HK-2 (cell line): Measurements from ENCODE around the gene SYNDIG1.

Source experiments
- DNase-seq: peaks from one replicate; pipeline ENCODE4 v3.0.0-alpha.2; 2018; ENCODE audit not compliant: unreplicated experiment

The SYNDIG1 gene

DNA sequence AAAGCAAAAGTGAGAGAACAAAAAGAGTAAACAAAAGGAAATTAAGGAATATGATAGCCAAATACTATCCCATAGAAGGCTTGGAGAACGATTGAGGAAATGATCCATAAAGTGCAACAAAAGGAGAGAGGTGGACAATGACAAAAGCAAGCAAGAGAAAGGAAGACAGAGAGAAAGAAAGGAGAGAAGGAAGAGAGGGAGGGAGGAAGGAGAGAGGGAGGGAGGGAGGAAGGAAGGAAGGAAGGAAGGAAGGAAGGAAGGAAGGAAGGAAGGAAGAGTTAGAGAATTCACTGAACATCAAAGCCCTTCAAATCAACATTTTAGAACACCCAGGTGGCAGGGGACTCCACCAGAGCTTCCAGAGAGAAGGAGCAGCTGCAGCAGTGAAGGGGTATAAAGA is 185.0 kb downstream of the SYNDIG1 start:
- no peak for DNase-seq

DNA sequence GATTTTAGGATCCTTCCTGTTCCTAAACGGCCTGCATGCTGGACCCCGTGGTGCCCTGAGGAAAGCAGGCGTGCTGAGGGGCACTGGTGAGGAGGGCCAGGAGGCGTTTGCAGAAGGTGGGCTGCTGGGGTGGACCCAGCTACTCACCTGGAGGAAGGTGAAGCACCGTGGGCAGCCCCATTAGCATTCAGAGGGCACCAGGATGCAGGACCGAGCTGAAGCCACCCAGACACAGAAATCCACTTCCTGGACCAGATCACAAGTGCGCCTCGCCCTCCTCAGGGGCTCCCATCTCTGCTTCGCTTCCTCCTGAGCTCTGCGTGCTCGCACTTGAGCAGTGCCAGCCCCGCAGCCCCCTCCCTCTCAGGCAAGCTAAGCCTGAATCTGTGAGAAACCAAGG is 187.0 kb downstream of the SYNDIG1 start:
- DNase-seq = no peak

DNA sequence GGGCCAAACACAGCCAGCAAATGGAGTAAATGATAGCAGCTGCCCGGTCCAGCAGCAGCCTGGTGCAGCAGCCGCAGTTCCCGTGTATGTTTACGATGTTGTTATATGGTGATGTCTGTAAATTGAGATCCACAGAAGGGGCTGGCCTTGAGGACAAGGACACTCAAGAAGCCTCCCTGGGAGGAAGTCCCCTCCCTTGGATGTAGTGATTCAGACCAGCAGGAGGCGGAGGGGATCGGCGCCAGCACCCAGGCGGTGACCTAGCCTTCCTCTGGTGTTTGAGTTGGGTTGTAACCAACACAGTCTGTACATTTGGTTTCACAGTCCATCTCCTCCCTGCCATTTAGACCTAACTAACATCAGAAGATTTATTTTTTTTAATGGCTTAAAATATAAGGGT is 187.8 kb downstream of the SYNDIG1 start:
- DNase-seq = no peak

DNA sequence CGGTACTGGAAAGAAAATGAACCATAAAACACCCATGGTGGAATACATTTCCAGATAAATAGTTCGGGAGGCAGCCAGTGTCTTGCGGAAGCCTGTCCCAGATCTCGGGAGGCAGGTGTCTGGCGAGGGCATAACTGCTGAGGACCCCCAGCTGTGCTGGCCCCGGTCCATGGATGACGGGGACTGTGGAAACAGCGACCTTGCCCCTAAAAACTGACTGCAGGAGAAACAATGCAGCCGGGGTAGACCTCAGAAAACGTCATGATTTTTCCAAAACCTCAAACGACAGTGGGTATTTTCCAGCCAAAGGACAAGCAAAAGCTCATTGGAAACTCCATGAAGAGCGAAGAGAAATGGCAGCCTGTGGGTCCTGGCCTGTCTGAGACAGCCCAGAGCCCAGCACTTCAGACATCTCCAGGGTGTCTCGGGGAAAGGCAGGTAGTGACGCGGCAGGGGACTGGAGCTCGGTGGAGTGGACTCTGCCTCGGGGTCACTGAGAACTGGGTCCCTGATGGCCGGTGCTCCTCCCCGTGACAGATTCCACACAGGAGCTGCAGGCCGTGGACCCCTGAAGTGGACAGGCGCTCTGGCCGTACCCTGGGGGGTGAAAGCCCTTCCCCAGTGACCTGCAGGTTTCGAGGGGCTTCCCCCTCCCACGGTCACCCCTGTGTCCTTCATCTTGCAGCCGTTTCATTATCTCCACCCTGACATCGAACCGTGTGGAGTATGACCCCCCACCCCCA is 188.6 kb downstream of the SYNDIG1 start:
- DNase-seq = no peak

DNA sequence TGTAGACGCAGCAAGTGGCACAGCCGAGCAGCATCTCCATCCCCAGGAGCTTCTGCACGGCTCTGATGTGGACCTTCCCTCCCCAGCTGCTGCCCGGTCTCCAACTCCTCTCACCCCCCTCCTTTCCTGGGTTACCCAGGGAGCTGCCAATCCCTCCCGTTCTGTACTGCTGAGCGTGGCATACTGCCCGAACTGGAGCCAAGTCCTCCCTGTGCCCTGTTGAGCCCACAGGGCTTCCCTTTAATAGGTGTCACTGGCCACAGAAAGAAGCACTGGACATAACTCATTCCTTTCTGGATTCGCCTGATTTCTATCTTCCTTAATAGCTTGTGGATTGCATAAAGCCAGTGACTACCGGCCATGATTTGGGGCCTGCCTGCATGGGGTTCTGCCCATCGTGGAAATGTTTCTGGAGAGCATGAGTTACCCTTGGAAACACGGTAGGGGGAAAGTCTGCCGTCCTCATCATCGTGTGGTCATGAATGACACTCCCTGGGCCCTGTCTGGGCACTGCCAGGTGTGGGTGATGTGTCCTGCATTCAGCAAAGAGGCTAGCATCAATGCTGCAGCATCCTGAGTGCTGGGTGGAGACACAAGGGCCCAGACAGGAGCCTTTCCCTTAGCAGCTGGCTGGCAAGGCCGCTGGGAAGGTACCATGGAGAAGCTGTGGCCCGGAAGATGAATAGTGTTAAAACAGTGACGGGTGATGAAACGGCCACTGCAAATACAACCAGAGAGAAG is 189.7 kb downstream of the SYNDIG1 start:
- DNase-seq = no peak

DNA sequence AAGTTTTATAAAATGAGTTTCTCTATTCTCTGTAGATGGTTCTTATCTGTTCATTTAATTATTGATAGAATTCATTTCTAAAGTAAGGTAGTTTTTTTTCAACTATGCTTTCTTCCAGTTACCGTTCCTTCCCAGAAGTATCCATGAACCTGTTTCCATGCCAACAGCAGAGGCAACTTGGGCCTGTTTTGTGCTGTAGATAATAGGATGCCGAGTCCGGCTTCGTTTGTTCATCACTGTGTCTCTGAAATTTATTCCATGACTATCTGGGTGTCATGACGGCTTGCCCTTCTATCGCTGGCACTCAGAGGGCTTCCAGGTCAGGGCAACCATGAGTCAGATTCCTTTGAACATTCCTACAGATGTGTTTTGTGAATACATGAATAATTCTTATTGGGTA is 190.4 kb downstream of the SYNDIG1 start:
- no peak for DNase-seq

- no peak for DNase-seq
Measured at GRCh38 chr20:24660651-24661050, 191.2 kb downstream of the SYNDIG1 start.

GRCh38 chr20:24661255-24661654 is 191.8 kb downstream of the SYNDIG1 start:
- DNase-seq = no peak

GRCh38 chr20:24662322-24662721 is 192.9 kb downstream of the SYNDIG1 start:
- DNase-seq = no peak

GRCh38 chr20:24662752-24663365 is 193.4 kb downstream of the SYNDIG1 start:
- DNase-seq = no peak

DNA sequence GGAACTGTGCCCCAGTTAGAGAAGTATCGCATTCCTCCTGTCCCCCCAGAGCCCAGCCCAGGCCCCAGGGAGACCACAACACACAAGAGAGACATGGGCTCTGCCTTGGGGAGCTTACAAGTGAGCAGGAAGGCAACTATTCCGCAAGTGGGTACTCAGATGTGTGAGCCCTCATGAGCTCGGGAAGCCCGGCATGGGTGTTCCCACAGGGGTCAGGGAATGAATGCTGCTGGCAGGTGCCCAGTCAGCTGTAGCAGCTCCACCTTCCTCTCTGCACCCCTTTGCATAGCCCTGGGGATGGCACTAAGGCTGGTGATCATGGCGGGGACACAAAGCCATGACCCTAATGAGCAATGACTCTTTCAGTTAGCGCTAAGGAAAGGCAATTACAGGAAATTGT is 194.1 kb downstream of the SYNDIG1 start:
- no peak for DNase-seq

DNA sequence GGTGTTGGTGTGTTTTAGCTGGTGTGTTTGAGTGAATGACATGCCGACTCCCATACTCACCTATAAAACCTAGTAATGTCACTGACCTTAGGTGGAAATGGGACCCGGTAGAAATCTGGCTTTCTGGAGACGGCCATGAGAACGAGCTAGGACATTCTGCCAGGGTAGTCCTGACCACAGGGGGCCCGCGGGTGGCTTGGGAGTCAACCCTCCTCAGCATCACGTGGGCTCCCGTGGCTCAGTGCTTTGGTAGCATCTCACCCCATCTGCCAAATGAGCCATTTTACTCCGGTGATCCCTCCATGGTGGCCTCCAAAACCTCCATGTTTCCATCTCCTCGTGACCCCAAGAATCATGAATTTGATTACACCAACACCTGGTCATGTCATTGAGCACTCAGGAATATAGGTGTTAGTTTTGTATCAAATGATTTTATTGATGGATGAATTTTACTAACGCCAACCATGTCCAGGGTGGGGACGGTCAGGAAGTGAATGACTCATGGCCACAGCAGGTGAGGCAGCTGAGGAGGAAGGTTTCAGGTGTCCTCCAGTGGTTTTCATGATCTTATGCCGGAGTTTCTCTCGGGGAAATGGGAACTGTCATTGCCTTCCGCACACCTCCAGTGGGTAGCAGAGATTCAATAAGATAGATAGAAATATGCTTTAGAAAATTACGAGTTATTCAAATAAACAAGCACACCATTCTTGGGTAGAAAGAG is 195.0 kb downstream of the SYNDIG1 start:
- no peak for DNase-seq

DNA sequence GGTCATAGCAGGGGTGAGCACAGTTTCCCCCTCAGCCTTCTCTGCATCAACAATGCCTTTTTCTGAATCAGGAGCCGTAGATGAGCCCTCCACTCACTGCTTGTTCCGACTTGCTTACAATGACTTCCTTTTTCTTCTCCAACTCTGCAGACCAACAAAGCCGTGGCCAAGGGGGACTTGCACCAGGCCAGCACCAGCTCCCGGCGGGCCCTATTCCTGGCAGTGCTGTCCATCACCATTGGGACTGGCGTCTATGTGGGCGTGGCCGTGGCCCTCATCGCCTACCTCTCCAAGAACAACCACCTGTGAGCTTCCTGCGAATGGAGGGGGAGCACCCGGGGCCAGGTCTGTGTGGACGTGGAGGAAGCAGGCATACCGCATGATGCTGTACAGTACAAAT is 195.8 kb downstream of the SYNDIG1 start:
- no peak for DNase-seq

DNA sequence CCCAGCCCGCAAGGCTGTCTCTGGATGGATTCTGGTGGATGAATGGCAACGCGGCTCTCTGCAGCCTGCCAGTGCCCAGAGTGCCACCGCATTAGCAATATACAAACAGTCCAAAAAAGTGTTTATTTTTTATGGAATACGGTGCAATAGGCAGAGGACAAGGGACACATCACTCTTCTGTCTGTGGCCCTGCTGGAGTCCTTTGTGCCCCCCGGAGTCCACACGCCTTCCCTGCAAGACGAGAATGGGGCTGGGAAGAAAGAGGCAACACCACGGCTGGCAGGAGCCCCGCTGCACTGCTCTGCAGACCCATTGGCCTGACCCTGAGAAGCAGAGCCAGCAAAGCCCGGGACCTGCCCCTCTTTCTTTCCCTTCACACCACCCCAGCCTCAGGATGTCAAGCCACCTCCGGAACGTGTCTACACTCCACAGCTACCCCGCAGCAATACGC is 196.3 kb downstream of the SYNDIG1 start:
- no peak for DNase-seq

GRCh38 chr20:24667689-24668383 is 198.4 kb downstream of the SYNDIG1 start:
- DNase-seq = no peak

DNA sequence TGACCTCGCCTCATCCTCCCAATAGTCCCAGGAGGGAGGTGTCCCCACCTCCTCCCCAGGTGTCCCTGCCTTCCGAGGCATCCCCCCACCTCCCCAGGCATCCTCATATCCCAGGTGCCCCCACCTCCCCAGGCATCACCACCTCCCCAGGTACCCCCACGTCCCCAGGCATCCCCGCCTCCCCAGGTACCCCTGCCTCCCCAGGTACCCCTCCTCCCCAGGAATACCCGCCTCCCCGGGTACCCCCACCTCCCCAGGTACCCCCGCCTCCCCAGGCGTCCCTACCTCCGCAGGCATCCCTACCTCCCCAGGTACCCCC is 198.9 kb downstream of the SYNDIG1 start:
- DNase-seq = no peak

- no peak for DNase-seq
Measured at GRCh38 chr20:24668791-24669190, 199.4 kb downstream of the SYNDIG1 start.

GRCh38 chr20:24669701-24670100 is 200.3 kb downstream of the SYNDIG1 start:
- no peak for DNase-seq

GRCh38 chr20:24670341-24670872 is 201.0 kb downstream of the SYNDIG1 start:
- DNase-seq = no peak

GRCh38 chr20:24670981-24671380 is 201.6 kb downstream of the SYNDIG1 start:
- no peak for DNase-seq

GRCh38 chr20:24672181-24672880 is 202.9 kb downstream of the SYNDIG1 start:
- no peak for DNase-seq
